Fibroblast of lung (primary cell): ENCODE data around the gene ZNF789.

Experiments
- CTCF ChIP-seq, 2 donors: IDR thresholded peaks in 1 of 2; conservative IDR thresholded peaks in 1 of 2; 1 replicate in 1 of 2; 2 replicates in 1 of 2; pipeline ENCODE4 v1.5.1; 2011 to 2012; ENCODE audit warnings: low read length in 2 of 2, control low read depth in 1 of 2, inconsistent platforms in 1 of 2, low read depth in 1 of 2, mild to moderate bottlenecking in 1 of 2
- EZH2 ChIP-seq: IDR thresholded peaks from 2 replicates; pipeline ENCODE4 v1.5.1; 2012; ENCODE audit warnings: low read length, control low read depth, mild to moderate bottlenecking; ENCODE audit errors: missing control alignments

- no peak for TF ChIP-seq CTCF (conservative IDR thresholded peaks at IDR 0.05 in 1 of 2, IDR thresholded peaks at IDR 0.05 in 1 of 2; ENCODE audit: low read depth in 1 of 2, low read length in 2 of 2)
- TF ChIP-seq EZH2 = no peak
These were observed 25.3 kb downstream of the ZNF789 start for GRCh38 chr7:99497766-99498545.
